Measurements from ENCODE around the gene RNF125. TPM values are rescaled to one million over a fixed set of nuclear protein-coding genes. Genes with fewer than 3 reads are reported as not detected.

Gene RNF125
- total and polyA plus RNA-seq, 2 donors (not counting 1 experiment from before 2014, with no cell fraction given) = 5.6 to 7.7 TPM

DNA sequence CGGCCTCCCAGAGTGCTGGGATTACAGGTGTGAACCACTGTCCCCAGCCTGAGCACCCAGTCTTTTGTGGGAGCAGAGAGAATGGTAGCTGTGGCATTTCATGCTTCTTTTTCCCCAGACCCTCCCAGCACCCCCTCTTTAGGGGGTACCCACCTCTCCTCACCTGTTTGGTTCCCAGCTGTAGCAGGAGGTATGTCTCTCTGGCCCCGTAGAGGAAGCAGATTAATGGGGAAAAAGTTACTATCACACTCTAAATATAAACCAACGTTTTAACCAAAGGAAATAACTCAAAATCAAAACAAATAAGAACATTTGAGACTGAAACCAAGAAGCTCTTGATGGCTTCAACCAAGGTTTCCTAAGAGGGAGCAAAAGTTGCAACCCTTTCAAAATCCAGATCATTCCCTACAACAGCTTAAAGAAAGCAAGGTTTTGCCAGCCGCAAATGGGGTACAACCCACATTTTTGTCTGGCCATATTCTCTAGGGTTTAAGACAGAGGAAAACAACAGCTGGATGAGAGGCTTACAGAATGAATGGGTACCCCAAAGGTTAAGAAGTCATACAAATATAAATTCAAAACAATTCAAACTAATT is 8.0 kb downstream of the RNF125 start:
- no peak for ATAC-seq (ENCODE audit: low read depth)
- no peak overlapping the region for H3K27ac ChIP-seq (ENCODE audit: low read length in 2 of 2)
- no peaks in the 10 kb centered on the region for H3K9me3 Mint-ChIP-seq (ENCODE audit: insufficient read depth)
- no peak for DNase-seq
- no peaks in the 10 kb centered on the region for H3K9me3 ChIP-seq (ENCODE audit: control extremely low read depth in 1 of 3, control insufficient read depth in 2 of 3, insufficient read depth in 1 of 3, low read length in 2 of 3)
- H3K36me3 ChIP-seq (replicated peaks in 1 of 2; ENCODE audit: control extremely low read depth in 1 of 2, control insufficient read depth in 1 of 2, extremely low read depth in 1 of 2, insufficient read depth in 2 of 2, low read length in 1 of 2) = no peaks in the 10 kb centered on the region
- no peaks in the 10 kb centered on the region for H3K27me3 ChIP-seq (replicated peaks in 1 of 4; ENCODE audit: control extremely low read depth in 1 of 4, control insufficient read depth in 3 of 4, insufficient read depth in 4 of 4, low read length in 3 of 4)
- intact Hi-C loops (cut with micrococcal nuclease) = no loop called here
- peaks cover 34% of the 10 kb centered on the region for H3K79me2 ChIP-seq (ENCODE audit: control insufficient read depth, insufficient read depth, low read length)
- POLR2A ChIA-PET = no interaction called here
- TF ChIP-seq, protein P1, sequence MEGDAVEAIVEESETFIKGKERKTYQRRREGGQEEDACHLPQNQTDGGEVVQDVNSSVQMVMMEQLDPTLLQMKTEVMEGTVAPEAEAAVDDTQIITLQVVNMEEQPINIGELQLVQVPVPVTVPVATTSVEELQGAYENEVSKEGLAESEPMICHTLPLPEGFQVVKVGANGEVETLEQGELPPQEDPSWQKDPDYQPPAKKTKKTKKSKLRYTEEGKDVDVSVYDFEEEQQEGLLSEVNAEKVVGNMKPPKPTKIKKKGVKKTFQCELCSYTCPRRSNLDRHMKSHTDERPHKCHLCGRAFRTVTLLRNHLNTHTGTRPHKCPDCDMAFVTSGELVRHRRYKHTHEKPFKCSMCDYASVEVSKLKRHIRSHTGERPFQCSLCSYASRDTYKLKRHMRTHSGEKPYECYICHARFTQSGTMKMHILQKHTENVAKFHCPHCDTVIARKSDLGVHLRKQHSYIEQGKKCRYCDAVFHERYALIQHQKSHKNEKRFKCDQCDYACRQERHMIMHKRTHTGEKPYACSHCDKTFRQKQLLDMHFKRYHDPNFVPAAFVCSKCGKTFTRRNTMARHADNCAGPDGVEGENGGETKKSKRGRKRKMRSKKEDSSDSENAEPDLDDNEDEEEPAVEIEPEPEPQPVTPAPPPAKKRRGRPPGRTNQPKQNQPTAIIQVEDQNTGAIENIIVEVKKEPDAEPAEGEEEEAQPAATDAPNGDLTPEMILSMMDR (IDR thresholded peaks at IDR 0.05) = no peak
- TF ChIP-seq EZH2 (IDR thresholded peaks at IDR 0.05; ENCODE audit: borderline replicate concordance, insufficient read depth, low read depth, low read length, poor library complexity, severe bottlenecking) = no peak
- H3K4me2 ChIP-seq (replicated peaks; ENCODE audit: low read depth, low read length, poor library complexity, severe bottlenecking) = peak overlapping the region; percentile 17
- H3K4me1 Mint-ChIP-seq = peaks cover 28% of the 10 kb centered on the region
- no peak overlapping the region for H3K27ac Mint-ChIP-seq
- H3K9ac ChIP-seq (ENCODE audit: low read length) = no peak overlapping the region
- no peak overlapping the region for H3K4me3 ChIP-seq (ENCODE audit: control extremely low read depth in 1 of 5, extremely low read depth in 1 of 5, insufficient read depth in 1 of 5, low read depth in 2 of 5, low read length in 4 of 5)
- CTCF ChIA-PET = interaction anchor here (1.4 kb wide), 2 partner anchors 8 to 46 kb away, joined by 4 to 7 read pairs; partner anchors contain the start of gene RNF125
- H3K4me3 Mint-ChIP-seq = no peak overlapping the region
- H3K27me3 Mint-ChIP-seq = no peaks in the 10 kb centered on the region
- H4K20me1 ChIP-seq (ENCODE audit: control insufficient read depth, insufficient read depth, low read length, poor library complexity, severe bottlenecking) = peaks cover 9% of the 10 kb centered on the region
- H3K4me1 ChIP-seq (ENCODE audit: control insufficient read depth in 2 of 2, insufficient read depth in 2 of 2, low read length in 2 of 2) = peaks cover 16 to 18% of the 10 kb centered on the region in 2 donors
- no peak overlapping the region for H2AFZ ChIP-seq (ENCODE audit: insufficient read depth, low read depth, low read length, poor library complexity, severe bottlenecking)
- 22% methylated on average over 3 of the region's 4 CpGs for WGBS (ENCODE audit: insufficient coverage)

DNA sequence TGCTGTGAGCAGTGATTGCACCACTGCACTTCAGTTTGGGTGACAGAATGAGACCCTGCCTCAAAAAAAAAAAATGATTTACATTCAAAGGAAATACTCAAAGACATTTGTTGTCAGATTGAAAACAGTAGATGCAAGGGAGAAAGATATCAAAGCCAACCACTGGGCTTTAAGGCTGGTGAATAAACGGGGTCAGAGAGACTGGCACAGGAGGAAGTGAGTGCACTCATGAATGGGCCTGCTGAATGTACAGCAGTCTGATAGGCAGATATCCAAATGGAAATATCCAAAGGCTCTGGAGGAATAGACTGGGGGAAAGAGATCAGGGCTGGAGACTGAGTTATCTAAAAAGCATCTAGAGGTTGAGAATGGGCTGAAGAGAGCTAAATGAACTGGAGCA is 10.9 kb downstream of the RNF125 start:
- H3K4me3 Mint-ChIP-seq = no peak overlapping the region
- H3K27ac Mint-ChIP-seq = no peak overlapping the region
- POLR2A ChIA-PET = interaction anchor here (1.1 kb wide), 1 partner anchor 13 kb away, joined by 3 read pairs; no protein-coding TSS in a partner anchor
- H3K27ac ChIP-seq (ENCODE audit: low read length in 2 of 2) = no peak overlapping the region
- no peaks in the 10 kb centered on the region for H3K27me3 Mint-ChIP-seq
- H2AFZ ChIP-seq (ENCODE audit: insufficient read depth, low read depth, low read length, poor library complexity, severe bottlenecking) = no peak overlapping the region
- peaks cover 21% of the 10 kb centered on the region for H3K4me1 Mint-ChIP-seq
- H3K9me3 Mint-ChIP-seq (ENCODE audit: insufficient read depth) = no peaks in the 10 kb centered on the region
- no peaks in the 10 kb centered on the region for H3K9me3 ChIP-seq (ENCODE audit: control extremely low read depth in 1 of 3, control insufficient read depth in 2 of 3, insufficient read depth in 1 of 3, low read length in 2 of 3)
- peaks cover 25% of the 10 kb centered on the region for H4K20me1 ChIP-seq (ENCODE audit: control insufficient read depth, insufficient read depth, low read length, poor library complexity, severe bottlenecking)
- H3K27me3 ChIP-seq (replicated peaks in 1 of 4; ENCODE audit: control extremely low read depth in 1 of 4, control insufficient read depth in 3 of 4, insufficient read depth in 4 of 4, low read length in 3 of 4) = no peaks in the 10 kb centered on the region
- no peak overlapping the region for H3K4me2 ChIP-seq (replicated peaks; ENCODE audit: low read depth, low read length, poor library complexity, severe bottlenecking)
- no peaks in the 10 kb centered on the region for H3K36me3 ChIP-seq (replicated peaks in 1 of 2; ENCODE audit: control extremely low read depth in 1 of 2, control insufficient read depth in 1 of 2, extremely low read depth in 1 of 2, insufficient read depth in 2 of 2, low read length in 1 of 2)
- intact Hi-C loops (cut with micrococcal nuclease) = no loop called here
- H3K79me2 ChIP-seq (ENCODE audit: control insufficient read depth, insufficient read depth, low read length) = peaks cover 34% of the 10 kb centered on the region
- CTCF ChIA-PET = no interaction called here
- ATAC-seq (ENCODE audit: low read depth) (no peak), DNase-seq (no peak)
- TF ChIP-seq, protein P1 (IDR thresholded peaks at IDR 0.05) = no peak
- TF ChIP-seq EZH2 (IDR thresholded peaks at IDR 0.05; ENCODE audit: borderline replicate concordance, insufficient read depth, low read depth, low read length, poor library complexity, severe bottlenecking) = no peak
- WGBS (ENCODE audit: insufficient coverage) = no CpG with 5 or more reads among the region's 1 CpG
- peaks cover 16 to 18% of the 10 kb centered on the region in 2 donors for H3K4me1 ChIP-seq (ENCODE audit: control insufficient read depth in 2 of 2, insufficient read depth in 2 of 2, low read length in 2 of 2)
- H3K9ac ChIP-seq (ENCODE audit: low read length) = no peak overlapping the region
- H3K4me3 ChIP-seq (ENCODE audit: control extremely low read depth in 1 of 5, extremely low read depth in 1 of 5, insufficient read depth in 1 of 5, low read depth in 2 of 5, low read length in 4 of 5) = no peak overlapping the region

Measured in B cell (primary cell).